GM21825 (cell line): ENCODE results near the gene COL6A1.

Experiments used
- ATAC-seq: cut with Tn5 transposase; IDR thresholded peaks from one replicate; pipeline ENCODE4 v1.9.1; 2021; ENCODE audit warnings: mild to moderate bottlenecking, moderate library complexity; ENCODE audit not compliant: unreplicated experiment

COL6A1 gene

DNA sequence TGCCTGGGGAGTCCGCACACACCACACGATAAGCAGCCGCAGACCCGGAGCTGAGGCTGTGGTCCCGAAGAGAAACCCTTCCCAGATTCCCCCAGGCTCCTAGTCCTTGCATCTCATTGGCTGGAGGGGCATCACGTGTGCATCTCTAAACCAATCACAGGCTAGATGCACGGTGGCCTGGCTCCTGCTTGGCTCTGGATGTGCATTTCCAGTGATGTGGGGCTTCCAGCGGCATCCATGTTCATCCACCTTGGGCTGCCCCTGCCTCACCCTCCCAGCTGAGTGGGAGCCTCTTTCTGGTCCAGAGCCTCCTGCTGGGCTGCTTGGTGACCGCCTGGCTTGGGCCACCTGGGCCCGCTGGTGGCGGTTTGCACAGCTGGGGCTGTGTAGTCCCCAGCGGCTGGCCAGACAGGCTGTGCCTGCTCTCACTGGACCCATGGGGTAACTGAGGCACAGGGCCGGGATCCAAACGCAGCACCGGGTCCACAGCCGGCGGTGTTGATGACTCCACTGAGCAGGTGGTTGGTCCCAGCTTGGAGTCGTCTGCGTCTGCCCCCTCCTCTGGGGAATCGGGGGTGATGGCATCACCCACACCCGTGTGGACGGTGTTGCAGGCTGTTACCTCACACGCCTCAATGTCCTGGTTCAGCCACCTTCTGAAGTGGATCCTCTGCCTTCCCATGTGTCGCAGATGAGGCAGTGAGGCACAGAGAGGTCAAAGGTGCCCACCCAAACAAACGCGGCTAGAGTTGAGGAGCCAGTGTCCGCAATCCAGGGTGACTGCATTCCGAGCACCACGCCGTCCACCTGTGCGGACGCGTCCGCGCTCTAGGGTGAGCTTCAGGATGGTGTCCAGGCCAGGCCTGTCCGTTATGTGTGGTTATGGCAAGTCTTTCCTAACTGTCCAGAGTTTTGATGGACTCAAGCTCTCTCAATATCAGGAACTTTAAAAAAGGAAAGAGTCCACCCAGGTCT lies 41.3 kb downstream of the COL6A1 start:
- no peak for ATAC-seq

DNA sequence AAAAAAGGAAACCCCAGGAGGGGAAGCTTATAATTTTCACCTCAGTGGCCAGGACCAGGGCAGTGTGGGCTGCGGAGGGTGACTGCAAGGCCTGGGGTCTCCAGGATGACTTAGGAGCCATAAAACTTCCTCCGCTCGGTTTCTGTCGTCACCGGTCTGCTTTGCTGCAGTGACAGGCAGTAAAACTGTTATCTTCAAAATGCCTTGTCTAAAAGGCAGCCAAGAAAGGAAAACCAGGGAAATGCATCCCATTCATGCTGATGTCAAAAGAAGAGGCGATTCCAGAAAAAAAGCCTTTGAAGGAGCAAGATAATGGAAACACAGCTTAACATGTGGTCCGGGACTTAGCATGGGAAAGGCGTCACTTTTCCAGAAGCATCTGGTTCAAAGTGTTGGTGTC lies 42.0 kb downstream of the COL6A1 start:
- ATAC-seq = no peak

DNA sequence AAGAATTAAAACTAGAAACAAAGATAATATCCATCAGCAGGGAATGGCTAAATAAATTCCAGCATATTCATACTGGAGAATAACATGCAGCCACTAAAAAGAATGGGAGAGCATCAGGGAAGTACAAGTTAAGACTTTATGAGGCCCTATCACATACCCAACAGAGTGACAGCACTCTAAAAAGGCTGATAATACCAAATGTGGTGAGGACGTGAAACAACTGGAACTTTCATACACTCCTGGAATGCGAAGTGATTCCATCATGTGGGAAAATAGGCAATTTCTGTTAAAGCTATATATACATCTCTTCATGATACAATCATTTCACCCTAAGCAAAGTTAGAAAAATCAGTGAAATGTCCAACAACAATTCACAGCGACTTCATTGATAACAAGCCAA lies 42.6 kb downstream of the COL6A1 start:
- no peak for ATAC-seq

DNA sequence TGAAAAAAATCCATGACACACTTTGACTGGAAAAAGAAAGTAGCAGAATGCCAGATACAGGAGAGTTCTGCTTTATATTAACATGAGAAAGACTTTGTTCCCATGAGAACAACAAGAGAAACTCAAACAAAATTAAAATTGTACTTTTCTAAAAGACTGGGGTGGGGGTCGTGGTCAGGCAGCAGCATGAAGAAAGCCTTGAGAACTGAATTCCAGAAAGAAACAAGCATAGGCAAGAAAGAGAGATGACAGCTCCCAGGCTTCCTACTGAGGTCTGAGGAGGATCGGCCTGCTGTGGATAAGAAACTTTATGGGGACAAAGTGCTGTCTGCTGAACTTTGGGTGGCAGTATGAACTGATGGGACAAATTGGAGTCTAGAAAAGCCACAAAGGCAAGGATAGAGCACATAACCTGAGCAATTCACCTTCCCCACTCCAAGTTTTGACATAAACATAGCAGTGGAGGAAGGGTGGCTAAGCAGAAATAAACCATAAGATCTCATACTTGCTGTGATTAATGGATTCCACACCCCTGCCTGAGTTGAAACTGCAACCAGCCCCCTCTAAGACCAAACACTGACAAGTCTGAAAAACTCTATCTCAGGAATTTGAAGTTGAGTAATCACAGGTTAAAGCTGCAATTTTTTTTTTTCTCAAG lies 43.7 kb downstream of the COL6A1 start:
- ATAC-seq = no peak

DNA sequence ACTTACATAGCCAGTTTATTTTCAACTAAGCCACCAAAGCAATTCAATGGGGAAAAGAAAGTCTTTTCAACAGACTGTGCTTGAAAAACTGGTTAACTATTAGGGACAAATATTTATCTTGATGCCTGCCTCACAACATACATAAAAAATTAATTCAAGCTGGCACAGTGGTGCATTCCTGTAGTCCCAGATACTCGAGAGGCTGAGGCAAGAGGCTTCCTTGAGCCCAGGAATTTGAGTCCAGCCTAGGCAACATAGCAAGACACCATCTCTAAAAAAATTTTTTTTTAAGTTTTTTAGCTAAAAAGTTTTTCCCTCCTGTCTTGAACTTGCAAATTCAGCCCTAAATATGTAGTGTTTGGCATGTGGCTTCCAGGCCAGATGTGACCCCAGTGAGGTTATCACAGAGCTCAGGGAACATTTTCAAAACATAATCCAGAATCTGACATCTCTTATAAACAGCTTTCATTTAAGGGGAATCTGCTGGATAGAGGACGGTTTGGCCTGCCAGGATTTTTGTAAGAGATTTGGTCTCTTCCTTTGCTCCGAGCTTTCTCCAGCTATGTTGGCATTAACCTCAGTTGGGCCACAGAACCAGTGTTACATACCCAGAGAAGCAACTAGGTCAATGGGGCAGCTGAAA lies 46.4 kb downstream of the COL6A1 start:
- no peak for ATAC-seq

DNA sequence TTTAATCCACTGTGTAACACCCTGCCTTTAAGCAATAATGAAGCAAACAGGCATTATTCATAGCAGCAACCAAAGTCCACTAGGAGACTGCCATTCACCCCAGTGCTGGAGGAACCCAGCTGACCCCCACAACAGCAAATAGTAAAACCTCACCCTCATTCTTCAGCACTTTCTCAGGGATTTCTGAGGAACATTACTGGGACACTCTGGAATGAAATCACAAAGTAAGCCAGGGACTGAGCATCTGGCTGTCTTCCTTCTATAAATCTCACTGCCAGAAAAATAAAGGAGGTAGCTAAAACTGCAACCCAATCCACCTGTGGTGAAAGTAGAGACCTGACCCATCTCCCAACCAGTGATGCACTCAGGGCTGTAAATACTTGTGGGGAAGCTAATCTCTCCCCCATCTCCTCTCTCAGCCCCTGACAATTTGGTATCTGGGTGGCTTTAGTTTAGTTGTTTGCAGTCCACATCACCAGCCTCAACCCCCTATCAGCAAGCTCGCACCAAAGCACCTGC lies 47.1 kb downstream of the COL6A1 start:
- no peak for ATAC-seq

DNA sequence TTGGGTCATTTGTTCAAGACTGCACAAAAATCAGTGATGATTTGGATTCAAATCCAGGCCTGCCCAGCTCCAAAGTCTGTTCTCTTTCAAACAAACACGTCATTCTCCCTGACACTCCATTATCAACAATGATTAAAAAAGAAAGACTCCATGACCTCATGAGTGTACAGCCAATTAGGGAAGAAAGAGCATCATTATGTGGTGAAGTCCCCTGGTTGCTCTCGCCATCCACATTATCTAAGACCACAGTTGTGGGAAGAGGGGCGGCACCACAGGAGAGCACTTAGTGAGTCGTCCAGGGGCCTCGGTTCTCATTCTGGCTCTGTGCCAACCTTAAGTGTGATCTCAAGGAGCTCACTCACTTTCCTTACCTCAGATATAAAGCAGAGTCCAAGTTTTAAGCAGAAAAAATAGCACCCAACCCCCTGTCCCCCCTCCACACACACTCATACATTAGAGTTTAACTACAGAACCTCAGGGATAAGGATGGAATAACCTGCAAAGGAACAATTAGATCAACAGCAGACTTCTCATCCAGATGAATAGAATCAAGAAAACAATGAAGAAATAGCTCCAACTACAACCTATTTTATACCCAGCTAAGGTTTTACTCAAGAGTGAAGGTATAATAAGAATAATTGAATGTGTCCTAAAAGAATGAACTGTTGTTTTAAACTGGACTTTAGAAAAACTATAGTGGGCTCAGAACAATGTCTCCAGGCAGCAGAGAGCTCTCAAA lies 47.8 kb downstream of the COL6A1 start:
- no peak for ATAC-seq

DNA sequence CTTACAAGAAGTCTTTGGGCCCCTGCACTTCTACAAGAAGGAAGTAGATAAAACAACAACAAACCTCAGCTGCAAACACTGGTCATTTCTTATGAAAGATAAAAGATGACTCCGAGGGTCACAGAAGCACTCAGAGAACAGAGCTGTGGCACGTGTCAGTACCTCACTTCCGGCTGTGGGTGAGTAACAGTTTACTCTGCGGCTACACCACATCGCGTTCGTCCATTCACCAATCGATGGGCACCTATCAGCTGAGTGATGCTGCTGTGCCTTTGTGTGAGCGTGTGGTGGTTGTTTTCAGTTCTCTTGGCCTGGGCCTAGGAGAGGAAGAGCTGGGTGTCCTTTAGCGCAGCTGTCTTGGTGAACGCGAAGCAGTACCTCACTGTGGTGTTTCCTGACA lies 49.9 kb downstream of the COL6A1 start:
- no peak for ATAC-seq

DNA sequence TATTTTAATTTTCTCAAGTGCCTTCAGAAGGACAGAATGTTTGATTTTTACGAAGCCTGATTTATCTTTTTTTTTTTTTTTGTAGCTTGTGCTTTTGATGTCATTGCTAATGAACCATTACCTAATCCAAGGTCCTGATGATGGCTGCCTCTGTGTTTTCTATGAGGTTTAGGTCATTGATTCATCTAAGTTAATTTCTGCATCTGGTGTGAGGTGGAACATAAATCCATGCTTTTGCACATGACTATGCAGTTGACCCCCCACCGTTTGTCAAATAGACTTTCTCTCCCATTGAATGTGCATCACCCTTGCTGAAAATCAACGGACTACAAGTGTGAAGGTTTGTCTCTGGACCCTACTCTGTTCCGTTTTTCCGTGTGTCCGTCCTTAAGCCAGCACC lies 50.5 kb downstream of the COL6A1 start:
- ATAC-seq = no peak

DNA sequence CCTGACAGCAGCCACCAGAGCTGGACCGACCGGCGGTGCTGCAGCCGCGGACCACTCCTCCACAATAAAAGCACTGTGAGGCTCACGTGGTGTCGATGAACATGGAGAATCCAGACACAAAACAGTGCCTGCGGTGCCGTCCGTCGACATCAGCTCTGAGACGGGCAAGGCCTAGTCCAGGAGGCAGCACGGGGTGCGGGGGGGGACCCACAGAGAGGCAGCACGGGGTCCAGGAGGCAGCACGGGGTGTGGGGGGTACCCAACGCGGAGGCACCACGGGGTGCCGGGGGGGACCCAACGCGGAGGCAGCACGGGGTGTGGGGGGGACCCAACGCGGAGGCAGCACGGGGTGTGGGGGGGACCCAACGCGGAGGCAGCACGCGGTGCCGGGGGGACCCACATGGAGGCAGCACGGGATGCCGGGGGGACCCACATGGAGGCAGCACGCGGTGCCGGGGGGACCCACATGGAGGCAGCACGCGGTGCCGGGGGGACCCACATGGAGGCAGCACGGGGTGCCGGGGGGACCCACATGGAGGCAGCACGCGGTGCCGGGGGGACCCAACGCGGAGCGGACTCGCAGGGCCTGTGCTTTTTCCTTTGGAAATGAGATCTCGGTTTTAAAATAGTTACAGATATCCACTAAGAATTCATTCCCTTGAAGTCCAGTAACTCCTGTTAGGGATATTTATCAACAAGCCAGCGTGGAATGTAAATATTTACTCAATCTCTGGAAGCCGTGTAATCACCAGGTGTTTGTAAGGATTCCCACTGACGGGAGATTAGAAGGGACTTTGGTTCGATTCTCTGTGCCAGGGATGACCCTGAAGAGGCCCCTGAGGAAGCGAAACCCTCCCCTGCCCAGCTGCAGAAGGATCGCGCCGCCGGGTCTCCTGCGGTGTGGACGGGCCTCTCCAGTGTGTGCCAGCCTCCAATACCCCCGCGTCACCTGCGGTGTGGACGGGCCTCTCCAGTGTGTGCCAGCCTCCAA lies 52.1 kb downstream of the COL6A1 start:
- ATAC-seq = no peak

DNA sequence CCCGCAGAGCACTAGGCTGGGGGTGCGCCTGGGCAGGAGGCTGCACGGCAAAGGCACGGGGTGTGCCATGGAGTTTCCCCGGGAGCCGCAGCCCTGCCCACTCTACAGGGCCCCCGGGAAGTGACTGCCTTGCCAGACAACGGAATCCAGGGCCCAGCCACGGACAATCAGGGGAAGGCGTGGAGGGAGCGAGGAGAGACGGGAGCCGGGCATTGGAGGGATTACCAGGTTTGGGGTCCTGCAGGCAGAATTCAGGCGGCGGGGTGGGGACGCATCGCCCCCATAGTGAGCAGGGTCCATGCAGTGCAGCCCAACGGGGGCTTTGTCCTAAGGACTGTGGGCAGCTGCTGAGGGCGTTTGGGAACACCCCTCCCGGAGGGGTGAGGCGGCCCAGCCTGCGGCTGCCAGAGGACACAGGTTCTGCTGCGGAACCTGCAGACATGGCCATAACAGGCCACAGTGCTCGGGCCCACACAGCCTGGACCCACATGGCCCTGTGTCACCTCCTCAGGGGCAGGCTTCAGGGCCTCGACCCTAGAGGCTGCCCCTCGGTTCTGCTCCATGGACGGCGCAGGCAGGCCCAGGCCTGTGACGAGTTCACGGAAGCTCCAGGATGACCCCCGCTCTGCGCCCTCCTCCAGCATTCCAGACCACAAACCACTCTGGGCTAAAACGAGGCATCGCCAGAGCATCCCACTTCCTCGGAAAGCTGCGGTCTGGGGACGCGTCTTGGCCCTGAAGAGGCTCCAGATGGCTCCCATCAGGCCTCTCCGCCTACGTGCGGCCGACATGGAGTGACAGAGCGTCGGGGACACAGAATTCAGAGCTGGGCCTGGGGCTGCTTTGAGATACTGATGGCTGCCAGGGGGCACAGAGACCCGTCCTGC lies 54.5 kb downstream of the COL6A1 start:
- no peak for ATAC-seq

DNA sequence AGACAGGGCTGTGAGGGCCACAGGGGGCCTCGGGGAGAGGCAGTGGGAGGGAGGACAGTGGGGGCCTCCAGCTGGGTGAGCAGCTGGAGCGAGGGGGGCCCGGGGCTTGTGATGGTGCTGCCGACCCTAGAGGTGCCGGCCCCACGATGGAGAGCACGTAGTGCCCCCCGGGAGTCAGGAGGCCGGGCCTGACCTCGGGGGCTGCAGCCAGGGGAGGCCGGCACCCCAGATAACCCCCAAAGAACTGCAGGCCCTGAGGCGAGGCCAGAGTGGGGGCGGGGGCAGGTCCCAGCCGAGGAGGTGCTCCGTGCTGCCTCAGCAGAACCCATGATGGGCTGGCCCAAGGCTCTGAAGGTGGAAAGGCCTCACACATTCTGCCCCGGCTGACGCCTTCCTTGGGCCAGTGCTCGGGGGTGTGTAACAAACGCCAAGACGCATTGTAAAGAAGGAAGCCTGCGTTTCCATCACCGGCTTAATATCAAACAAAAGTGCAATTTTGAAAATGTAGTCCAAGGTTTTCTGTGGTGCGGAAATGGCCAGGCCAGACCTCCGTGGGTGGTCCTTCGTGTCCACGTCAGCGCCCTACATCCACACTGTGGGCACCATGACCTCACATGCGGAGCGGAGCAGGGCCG lies 55.2 kb downstream of the COL6A1 start:
- no peak for ATAC-seq

DNA sequence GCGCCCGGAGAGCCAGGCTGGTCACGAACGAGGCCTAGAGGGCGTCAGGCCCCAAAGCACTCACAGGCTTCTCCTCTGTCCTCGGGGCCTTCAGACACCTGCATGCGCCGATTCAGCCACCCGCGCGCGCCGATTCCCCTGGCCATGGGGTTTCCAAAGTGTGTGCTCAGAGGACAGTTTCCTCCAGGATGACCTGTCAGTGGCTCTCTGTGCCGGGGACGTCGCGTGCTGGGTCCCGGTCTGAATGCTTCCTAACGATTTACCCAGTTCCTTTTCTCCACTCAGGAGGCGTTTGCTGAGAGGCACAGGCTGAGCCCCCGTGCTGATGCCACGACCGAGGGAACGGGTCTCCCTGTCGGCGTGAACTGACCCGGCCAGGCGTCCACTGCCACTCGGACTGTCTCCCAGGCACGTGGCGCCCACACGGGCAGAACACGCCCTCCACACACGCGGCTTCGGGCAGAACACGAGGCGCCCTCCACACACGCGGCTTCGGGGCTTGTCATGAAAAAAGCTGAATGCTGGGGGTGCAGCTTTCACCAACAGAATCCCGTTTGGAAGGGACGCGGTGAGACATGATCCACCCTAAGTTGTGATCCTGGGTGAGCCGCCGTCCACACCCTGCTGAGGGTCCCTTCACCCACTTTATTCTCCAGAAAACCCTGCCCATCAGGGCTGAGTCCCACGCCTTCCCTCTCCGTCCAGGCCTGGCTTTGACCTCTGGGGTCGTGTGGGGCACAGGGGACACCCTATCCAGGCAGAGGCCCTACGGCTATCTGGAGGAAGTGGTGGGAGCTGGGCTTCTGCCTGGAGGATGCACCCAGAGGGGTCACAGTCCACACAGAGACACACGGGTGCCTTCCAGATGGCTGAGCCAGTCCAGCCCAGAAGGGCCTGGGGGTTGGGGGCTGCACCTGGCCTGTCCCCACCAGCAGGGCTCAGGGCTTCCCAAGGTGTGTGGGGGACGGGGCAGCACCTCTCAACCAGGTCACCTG lies 56.1 kb downstream of the COL6A1 start:
- no peak for ATAC-seq

DNA sequence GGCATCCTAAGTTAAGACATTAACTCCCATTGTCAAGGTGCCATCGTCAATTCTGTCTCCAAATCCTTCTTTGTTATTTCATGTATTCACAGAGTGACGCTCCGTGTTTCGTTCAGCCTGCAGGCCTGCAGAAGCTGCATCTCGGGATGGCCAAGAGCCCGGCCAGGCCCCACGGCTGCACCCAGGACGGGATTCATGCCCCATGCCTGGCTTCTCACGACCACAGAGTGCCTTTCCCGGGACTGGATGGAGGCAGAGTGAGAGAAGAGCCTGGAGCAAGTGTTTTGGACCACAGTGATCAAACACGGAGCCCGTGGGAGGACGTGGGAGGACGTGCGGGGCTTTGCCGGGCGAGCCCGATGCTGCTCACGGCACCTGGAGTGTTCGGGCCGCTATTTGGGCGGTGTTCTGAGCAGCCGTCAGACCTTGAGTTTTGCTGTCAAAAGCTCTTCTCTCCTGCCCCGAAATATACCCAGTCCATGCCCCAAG lies 56.8 kb downstream of the COL6A1 start:
- ATAC-seq = no peak

DNA sequence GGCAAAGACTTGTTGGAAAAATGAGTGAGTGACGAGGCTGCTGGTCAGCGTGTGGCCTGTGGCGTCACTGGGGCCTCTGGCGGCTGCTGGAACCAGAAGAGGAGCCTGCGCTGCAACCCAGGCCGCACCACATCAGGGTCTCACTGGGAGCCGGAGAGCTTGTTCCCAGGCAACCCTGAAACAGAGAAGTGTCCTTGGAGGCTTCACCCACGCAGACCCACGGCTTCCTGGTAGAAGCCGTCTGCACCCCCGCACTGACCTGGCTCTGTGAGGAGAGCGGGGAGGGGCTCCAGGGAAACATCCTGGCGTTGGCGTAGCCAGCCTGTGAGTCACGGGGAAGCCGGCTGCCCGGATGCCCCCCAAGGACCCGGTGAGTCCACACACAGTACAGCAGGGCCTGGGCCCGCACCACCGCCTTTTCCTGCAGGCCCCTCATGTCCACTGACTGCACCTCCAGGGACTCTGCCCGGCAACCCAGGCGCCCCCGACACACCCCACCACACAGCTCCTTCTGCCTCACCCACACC lies 57.4 kb downstream of the COL6A1 start:
- ATAC-seq = no peak

DNA sequence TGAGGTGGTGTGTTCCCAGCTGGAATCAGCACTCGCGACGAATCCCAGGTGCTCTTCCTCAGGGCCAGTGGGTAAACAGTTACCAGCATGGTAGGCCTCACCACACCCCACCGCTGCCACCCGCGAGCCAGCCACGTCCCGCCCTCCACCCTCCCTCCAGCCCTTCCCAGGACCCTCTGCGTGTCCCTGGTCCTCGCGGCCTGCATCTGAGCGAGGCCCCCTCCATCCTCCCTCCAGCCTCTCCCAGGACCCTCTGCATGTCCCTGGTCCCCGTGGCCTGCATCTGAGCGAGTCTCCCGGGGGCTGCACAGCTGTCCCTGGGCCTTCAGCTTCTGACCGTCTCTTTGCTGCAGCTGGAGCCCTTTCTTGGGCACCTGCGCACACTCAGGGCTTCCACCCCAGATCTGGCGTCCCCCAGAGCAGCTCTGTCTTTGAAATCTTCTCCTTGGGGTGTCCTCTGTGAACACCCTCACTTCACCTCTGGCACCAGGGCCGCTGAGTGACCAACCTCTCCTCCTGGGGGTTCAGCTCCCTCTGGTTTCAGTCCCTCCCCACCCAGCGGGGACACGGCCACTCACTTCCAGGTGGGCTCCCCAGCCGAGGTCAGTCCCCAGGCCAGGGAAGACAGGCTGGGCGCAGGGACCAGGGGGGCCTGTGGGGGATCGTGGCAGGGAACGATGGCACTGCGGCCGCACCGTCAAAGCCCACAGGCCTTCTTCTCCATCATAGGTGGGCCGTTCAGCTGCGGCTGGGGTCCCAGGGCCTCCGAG lies 58.5 kb downstream of the COL6A1 start:
- no peak for ATAC-seq
